A673 (cell line): Measurements from ENCODE around the gene RTP4.

Experiments
- EZH2 ChIP-seq: fragments of 200-600 bp; sonication (generic); IDR thresholded peaks from 2 replicates; pipeline ENCODE4 v1.6.1; 2017; ENCODE audit warnings: borderline replicate concordance, low read depth, mild to moderate bottlenecking, mixed read lengths, antibody characterized with exemption, low read length; ENCODE audit not compliant: poor library complexity, severe bottlenecking
- TF ChIP-seq, protein P1 (sequence below): fragments of 300-800, 200-600 bp; sonication (generic); conservative IDR thresholded peaks from 2 replicates; pipeline ENCODE4 v1.5.1; 2017; ENCODE audit warnings: low read depth, mild to moderate bottlenecking, antibody characterized with exemption, low read length, moderate library complexity, mixed read lengths

DNA sequence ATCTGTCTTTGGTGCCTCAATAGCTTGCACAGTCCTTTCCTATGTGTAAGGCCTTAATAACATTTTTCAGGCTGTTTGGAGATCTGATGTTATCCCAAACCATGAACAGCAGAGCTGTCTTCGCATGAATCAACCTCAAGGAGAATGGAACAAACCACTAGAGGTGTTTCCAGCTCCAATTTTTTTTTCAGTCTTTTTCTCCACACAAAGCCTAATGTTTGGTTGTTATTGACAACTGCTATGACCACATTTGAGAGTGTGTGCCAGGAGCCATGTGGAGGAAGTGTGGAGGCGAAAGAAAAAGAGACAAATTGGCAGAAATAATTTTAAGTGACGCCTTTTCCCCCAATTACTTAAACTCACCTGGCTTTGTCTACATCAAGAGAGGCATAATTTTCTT lies 38.7 kb downstream of the RTP4 start:
- TF ChIP-seq, protein P1, sequence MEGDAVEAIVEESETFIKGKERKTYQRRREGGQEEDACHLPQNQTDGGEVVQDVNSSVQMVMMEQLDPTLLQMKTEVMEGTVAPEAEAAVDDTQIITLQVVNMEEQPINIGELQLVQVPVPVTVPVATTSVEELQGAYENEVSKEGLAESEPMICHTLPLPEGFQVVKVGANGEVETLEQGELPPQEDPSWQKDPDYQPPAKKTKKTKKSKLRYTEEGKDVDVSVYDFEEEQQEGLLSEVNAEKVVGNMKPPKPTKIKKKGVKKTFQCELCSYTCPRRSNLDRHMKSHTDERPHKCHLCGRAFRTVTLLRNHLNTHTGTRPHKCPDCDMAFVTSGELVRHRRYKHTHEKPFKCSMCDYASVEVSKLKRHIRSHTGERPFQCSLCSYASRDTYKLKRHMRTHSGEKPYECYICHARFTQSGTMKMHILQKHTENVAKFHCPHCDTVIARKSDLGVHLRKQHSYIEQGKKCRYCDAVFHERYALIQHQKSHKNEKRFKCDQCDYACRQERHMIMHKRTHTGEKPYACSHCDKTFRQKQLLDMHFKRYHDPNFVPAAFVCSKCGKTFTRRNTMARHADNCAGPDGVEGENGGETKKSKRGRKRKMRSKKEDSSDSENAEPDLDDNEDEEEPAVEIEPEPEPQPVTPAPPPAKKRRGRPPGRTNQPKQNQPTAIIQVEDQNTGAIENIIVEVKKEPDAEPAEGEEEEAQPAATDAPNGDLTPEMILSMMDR: no peak
- TF ChIP-seq EZH2: no peak
